ENCODE data around the gene RPRD2.
"Not testable (repeated sequence)": the region's sequence is repeated elsewhere in the genome, so short reads cannot be mapped to it uniquely, and the experiment has no call there.

The RPRD2 gene

DNA sequence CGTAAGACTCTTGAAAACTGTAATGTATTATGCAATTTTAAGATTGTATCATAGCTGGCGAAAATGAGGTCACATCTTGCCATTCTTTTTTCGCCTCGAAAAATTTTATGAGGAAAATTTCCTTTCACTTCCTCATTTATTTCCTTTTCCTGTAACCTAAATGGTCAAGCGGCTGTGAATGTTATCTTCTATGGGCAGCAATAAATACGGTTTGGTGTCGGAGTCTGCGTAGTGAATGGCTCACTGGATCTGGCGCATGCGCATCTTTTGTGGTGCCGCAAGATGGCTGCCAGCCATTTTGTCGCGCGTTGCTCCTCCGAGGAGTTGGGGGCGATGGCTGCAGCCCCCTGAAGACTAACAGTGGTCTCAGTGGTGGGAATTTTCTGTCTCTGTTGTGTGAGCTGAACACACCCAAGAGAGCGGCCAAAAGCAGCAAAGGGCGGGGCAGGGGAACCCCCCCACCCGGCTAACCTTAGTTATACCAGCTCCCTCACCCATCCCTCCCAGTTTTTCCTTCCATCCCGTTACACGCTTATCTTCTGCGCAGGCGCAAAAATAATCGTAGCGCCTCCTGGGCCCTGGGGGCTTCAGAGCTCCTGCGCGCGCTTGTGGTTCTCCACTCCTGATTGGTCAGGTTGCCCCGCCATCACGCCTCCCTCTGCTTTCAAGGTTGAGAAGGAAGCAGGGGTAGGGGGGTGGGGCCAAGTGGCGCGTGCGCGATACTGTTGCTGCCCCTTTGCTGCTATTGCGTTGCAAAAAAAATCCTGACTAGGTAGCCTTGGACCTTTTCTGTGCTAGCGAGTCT is at the start of gene RPRD2:
Gene RPRD2 (plus strand): TSS at position 722 of the 805 bp plus-strand sequence. CDS start 568 bp downstream, outside the sequence.
- peak; percentile 99 for DNase-seq (ENCODE audit: low read depth)

DNA sequence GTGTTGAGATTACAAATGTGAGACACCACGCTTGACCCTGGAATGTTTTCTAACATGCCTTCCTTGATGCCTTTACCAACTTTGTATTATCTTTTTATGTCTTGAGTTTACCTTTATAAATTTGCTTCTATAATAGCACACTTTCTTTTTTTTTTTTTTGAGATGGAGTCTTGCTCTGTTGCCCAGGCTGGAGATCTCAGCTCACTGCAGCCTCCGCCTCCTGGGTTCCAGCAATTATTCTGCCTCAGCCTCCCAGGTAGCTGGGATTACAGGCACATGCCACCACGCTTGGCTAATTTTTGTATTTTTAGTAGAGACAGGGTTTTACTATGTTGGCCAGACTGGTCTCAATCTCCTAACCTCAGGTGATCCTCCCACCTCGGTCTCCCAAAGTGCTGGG is 49.3 kb upstream of the RPRD2 start:
- not testable (repeated sequence) for DNase-seq (ENCODE audit: low read depth)

DNA sequence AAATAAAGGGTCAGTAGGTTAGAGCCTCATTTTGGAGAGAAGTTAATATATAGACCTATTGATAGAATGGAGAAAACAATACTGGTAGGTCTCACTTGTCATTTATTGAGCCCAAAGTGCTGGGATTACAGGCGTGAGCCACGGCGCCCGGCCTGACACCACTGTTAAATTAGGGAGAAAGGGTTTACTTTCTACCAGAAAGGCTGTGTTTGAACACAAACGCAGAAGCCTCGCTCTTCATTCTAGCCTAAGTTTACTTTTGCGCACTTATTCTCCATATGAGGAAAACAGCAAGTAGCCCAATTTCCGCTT is 43.3 kb upstream of the RPRD2 start:
- no peak for DNase-seq (ENCODE audit: low read depth)

DNA sequence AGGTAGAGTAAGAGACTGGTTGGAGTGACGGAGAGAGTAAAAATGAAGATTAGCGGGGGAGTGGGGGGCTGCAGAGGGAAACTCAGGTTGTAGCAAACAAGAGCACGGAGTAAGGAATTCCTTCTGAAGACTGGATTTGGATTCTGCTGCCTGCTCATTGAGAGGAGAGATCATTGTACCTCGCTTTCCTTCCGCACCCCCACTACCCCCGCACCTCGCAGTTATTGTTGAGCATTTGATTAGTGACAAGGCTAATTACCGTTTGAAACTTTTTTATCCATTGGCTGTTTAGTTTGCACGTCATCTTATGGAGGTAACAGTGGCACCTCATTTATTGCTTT is 42.2 kb upstream of the RPRD2 start:
- DNase-seq (ENCODE audit: low read depth): no peak

DNA sequence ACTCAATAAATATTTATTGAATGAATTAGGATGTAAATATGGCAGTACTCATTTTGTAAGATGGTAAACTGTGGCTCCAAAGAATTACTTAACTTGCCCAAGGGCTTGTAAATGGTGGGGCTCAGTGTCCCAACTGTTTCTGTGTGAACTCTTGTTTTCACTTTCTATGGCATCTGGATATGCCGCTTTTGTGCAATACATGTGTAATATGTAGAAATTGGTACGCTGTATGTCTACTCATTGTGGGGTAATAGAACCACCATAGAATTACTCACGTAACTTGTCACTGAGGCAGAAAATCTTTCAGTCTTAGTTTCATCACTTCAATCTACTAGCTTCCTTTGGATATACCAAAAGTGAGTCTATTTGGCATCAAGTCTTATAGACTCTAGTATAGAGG is 41.6 kb upstream of the RPRD2 start:
- DNase-seq (ENCODE audit: low read depth): peak; percentile 56

DNA sequence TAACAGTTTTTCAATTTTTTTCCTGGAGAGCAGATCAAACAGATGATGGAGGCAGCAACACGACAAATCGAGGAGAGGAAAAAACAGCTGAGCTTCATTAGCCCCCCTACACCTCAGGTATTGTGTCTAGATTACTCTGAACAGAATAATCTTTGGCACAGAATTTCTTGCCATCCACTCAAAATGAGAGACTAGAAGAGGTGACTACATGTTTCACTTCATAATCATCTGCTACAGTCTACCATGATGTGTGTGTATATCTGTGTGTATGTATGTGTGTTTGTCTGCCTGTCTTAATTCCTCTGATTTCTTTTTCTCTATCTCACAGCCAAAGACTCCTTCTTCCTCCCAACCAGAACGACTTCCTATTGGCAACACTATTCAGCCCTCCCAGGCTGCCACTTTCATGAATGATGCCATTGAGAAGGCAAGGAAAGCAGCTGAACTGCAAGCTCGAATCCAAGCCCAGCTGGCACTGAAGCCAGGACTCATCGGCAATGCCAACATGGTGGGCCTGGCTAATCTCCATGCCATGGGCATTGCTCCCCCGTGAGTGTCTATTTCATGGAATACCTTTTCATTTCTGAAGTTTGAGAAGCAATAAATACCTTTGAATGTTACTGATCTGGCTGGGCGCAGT is 31.2 kb upstream of the RPRD2 start:
- DNase-seq (ENCODE audit: low read depth): no peak

DNA sequence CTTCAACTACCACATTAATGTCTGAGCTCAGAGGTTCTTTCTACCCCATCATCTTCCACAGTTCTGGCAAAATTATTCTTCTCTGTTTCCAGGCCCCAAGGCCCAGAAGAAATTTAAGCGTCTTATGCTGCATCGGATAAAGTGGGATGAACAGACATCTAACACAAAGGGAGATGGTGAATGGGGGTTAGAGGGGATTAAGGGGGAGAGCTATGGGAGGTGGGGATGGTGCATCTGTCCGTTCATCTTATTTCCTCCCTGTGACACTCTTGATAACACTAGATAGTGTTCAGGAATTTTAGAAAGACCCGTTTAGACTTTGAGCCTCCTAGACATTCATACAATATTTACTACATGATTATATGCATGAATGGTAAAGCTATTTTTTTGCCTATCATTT is 17.6 kb upstream of the RPRD2 start:
- DNase-seq (ENCODE audit: low read depth): no peak

DNA sequence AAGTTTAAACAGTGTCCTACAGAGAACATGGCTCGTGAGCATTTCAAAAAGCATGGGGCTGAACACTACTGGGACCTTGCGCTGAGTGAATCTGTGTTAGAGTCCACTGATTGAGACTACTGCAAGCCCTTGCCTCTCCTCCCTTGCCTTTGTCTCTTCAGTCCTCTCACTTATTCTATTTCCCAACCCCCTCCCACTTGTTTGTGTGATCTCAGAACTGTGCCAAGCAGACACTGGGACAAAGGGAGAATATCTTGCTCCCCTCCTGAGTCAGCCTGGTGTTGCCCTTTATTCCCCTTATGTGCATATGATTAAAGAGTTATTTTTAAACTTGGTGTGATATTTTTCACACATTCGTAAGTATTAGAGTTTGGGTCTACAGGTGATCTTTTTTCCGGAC is 11.1 kb upstream of the RPRD2 start:
- DNase-seq (ENCODE audit: low read depth): no peak

DNA sequence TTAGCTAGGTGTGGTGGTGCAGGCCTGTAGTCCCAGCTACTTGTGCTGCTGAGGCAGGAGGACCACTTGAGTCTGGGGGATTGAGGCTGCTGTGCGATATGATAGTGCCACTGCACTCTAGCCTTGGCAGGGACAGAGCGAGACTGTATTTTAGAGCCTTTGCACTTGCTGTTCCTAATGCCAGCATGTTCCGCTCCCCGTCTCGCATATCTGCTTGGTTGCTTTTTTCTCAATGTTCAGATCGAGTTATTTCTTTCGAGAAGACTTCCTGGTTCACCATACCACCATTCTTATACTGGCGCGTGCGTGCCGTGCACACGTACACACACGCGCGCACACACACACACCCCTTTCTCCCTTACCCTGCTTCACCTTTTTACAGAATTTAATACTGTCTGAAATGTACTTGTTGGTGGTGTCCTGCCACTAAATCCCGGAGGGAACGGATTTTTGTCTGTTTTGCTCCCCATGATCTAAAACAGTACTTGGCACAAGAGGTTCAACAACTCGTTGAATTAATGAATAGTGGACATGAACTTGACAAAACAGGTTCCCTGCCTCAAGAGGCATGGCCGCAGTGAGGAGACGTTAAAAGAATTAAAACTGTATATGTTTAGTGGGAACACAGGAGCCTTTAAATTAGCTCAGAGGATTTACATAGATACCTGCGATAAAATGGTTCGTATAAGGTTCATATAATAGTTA is 1.1 kb upstream of the RPRD2 start:
- no peak for DNase-seq (ENCODE audit: low read depth)

DNA sequence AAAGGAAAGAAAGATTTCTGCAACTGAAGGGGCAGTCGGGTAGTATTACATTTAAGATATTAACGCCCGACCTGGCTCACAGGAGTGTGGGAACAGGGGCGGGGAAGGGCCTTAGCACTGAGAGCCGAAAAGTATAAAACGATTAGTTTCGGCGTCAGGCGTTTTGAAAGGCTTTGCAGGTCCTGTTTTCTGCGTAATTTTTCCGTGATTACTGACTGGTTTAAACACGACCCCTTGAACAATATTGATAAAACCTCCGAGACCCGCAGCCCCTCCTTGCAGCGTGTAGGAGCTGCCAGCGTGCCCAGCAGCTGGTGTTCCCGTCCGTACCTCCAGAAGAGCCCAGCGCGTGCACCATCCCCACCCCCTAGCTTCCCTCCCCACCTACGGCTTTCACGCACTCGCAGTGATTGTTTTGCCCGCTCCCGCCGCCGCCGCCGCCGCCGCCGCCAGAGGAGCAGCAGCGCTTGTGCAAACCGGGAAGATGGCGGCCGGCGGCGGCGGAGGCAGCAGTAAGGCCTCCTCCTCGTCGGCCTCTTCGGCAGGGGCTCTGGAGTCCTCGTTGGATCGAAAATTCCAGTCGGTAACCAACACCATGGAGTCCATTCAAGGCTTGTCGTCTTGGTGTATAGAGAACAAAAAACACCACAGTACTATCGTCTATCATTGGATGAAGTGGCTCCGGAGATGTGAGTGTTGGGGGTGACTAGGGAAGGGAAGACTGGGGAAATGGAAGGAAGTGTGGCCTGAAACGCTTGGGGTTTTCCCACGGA is 470 bp downstream of the RPRD2 start:
- DNase-seq (ENCODE audit: low read depth): peak; percentile 88

DNA sequence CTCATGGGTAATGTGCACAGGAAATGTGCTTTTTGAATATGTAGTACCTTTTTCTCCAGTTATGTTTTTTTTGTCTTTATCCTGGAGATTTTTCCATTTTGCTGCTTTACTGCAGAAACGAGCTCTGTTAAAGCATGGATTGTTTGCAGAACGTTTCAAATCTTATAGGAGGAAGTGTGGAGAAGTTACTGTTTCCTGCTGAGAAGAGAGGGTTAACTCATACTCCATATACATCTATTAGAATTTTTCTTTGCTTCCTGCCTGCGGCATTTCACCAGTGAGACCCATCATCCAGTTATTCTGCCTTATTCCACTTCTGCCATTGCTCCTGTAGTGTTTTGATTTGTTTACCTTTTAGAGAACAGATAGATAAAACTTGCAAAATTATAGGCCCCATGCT is 2.0 kb downstream of the RPRD2 start:
- peak; percentile 8 for DNase-seq (ENCODE audit: low read depth)

DNA sequence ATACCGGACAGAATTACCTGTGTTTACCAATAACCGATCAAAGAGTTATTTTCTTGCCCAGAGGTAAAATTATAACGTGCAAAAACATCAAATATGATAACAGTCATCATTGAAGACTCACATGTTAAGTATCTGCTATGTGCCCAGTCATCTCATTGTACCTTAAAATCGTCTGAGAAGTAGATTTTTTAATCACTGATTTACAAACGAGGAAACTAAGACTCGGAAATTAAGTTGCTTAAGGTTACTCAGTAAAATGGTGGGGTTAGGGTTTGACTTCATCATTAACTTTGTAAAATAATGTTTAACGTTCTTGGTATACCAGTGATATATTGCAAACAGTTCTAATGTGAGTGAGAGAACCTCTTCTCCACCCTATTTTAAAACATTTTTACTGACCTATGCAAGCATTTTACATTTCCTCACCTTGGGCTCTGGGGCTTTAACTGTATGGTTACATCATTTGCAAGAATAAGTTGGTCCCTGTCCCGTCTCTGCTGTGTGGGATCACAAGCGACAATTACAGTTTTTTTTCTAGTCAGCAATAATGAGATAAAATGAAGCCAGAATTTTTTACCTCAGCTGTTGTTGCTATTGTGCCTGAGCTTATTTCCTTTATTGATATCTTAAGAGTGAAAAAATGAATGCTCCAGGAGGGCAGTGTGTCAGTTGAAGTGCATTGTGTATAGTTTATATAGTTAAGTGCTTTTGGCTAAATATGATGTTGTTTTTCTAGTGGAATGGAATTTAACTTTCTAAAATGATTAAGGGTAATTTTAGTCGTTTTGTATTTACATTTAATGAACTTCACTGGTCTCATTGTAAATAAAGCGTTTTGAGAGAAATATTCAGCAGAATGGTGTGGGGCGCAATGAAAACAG is 2.7 kb downstream of the RPRD2 start:
- peak; percentile 39 for DNase-seq (ENCODE audit: low read depth)

DNA sequence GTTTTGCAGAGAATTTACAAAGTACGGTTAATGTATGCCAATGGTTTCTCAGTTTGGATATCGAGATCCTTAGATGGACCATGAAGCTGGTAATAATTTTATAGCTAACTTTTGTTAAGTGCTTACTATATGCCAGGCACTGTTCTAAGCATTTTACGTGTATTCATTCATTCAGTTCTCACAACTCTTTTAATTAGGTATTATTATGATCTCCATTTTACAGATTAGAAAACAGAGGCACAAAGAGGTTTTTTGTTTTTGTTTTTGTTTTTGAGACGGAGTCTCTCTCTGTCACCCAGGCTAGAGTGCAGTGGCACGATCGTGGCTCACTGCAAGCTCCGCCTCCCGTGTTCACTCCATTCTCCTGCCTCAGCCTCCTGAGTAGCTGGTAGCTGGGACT is 7.2 kb downstream of the RPRD2 start:
- no peak for DNase-seq (ENCODE audit: low read depth)

DNA sequence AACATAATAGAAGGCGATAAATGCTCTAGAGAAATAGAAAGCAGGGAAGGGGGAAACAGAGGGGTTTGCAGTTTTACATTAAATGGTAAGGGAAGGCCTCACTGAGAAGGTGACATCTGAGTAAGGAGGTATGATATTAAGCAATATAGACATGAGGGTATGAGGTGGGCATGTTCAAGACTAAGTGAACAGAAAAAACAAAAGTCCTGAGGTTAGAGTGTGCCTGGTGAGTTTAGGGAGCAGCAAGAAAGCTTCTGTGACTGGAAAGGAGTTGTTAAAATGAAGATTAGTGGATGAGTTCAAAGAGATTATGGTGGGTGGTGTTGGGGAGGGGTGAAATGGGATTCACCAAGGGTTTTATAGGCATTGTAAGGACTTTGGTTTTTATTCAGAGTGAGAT is 8.6 kb downstream of the RPRD2 start:
- DNase-seq (ENCODE audit: low read depth): no peak

DNA sequence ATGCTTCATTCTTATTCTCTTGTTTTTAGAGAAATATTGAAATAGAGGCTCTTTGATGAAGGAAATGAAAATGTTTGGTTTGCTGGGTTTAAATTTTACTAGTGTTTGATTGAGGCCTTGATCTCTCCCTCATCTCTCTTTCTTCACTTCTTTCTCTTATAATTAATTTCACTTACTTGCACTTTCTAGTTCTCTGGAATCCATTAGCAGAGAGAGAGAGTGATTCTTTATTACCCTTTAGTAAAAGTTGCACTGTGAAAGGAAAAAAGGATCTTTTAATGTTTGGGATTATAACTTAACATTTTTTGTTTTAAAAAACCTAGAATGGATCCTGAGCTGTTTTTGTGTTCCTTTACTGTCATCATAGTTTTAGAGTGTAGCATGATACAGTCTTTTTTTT is 12.2 kb downstream of the RPRD2 start:
- no peak for DNase-seq (ENCODE audit: low read depth)

DNA sequence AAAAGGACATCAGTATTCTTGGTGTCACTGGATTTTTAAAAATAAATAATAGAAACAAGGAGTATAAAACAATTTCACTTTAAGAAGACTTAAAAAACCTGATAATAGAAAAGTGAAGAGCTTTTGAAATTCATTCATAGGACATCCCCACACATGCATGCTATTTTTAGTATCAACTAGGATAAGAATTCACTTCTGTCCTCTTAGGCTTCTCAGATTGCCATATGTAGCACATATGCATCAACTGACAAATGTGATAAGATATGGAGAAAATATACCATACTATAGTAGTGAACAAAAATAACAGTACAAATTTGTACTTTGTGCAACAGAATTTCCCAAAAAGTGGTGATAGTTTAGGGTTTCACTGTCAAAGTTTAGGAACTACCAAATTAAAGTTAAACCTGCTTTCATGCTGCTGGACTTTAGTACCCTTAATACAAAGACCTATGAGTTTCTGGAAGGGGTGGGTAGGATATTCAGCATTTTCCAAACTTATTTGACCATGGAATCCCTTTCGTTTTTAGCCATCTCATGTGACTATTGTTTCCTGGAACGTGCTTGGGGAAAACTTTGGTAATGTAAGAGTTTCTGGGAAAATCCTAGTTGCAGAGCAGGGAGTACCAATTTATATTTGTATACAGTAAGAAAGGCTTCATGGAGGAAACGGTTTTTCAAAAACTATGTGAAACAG is 19.8 kb downstream of the RPRD2 start:
- DNase-seq (ENCODE audit: low read depth): no peak

DNA sequence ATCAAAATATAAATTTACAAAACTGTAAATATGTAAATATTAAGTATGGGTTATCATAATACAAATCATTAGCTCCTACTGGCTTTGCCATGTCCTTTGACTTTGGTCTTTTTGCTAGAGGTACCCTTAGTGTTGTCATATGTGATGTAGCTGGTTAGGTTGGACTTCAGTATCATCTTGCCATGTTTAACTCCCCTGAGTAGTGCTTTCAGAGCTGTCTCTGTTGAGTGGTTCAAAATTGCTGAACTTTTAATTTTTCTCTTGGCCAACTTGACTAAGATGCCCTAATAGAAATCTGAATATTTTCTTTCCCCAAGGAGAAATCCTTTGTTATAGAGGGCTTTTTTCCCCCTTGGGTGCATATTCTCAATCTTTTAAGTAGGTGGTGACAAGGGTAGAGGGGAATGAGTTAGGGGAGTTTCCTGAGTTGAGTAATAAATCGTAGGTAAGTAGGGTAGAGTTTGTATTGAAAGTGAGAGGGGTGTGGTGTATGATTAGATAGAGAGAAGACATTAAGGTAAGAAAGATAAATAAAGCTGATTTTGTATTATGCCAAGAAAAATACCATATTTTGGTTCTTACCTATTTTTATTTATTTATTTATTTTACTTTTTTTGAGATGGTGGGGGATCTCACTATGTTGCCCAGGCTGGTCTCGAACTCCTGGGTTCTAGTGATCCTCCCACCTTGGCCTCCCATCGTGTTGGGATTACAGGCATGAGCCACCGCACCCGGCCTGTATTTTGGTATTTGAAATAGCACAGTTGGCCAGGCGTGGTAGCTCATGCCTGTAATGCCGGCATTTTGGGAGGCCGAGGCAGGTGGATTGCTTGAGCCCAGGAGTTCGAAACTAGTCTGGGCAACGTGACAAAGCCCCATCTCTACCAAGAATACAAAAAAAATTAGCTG is 21.8 kb downstream of the RPRD2 start:
- DNase-seq (ENCODE audit: low read depth): no peak

DNA sequence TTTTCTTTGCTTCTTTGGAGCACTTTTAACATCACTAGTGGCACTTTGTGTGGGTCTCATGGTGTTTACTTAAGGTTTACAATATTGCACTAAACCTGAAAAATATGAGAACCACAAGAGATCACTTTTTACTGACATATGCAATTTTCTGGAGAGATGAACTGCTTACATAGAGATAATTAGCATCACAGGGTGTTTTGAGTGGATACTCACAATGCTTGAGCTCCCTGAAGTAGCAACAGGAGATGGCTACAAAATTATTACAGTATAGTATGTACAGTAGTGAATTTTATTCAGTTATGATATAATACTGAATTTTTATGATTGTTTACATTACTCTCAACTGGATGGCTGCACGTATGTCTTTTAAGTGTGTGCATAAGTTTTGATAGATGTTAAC is 22.6 kb downstream of the RPRD2 start:
- no peak for DNase-seq (ENCODE audit: low read depth)

DNA sequence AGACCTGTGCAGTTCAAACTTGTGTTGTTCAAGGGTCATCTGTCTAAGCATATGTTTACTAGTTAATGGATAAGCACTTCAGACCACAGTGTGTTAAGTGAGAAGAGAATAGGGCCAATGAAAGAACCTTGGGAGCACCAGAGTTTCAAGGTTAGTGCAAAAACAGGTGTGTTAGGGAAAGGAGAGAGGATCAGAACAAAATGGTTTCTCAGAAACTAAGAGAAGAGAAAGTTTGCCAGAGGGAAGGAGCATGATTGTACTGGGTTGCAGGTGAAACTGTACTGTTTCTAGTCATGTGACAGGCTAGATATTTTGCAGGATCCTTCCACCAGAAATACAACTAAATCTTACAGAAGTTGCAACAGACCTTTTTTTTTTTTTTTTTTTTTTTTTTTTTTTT is 23.3 kb downstream of the RPRD2 start:
- DNase-seq (ENCODE audit: low read depth): no peak

DNA sequence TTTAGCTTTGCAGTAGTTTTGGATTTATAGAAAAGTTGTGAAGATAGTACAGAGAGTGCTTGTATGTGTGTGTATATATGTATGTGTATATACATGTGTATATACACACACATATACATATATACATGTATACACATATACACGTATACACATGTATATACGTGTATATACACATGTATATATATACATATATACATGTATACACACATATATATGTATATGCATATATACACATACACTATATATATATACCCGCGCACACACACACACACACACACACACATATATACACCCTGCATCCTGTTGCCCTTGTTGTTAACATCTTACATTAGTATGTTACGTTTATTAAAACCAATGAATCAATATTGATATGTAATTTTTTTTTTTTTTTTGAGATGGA is 24.3 kb downstream of the RPRD2 start:
- no peak for DNase-seq (ENCODE audit: low read depth)

All from iris pigment epithelial cell (primary cell).